Spleen (tissue), 11 donors: ENCODE results near the gene TMEM138. TPM values are rescaled to one million over a fixed set of nuclear protein-coding genes. Genes with fewer than 3 reads are reported as not detected.
A peak's percentile ranks its signal among the peaks of the same experiment; 100 is the strongest.

ENCODE experiments used
- DNase-seq: peaks from one replicate; pipeline ENCODE4 v3.0.0-alpha.2; 2020
- H3K27ac ChIP-seq, 8 donors: fragments of 200-600 bp; sonication (generic) in 7 of 8; 1 replicate in 4 of 8; 2 replicates in 4 of 8; pipeline versions ENCODE4 v1.5.0 to v1.8.0; 2016 to 2021; ENCODE audit warnings: inconsistent platforms in 4 of 8, mild to moderate bottlenecking in 4 of 8, moderate library complexity in 1 of 8
- H3K27me3 ChIP-seq, 7 donors: fragments of 200-600 bp; sonication (generic) in 6 of 7; replicated peaks in 1 of 7; 1 replicate in 4 of 7; 2 replicates in 3 of 7; pipeline versions ENCODE4 v1.5.0 to v1.8.0; 2016 to 2021; ENCODE audit warnings: inconsistent platforms in 3 of 7, mild to moderate bottlenecking in 1 of 7
- H3K36me3 ChIP-seq, 6 donors: fragments of 200-600 bp; sonication (generic) in 5 of 6; 1 replicate in 4 of 6; 2 replicates in 2 of 6; pipeline versions ENCODE4 v1.5.0 to v1.8.0; 2016 to 2021; ENCODE audit warnings: inconsistent platforms in 2 of 6
- H3K4me1 ChIP-seq, 6 donors: fragments of 200-600 bp; sonication (generic) in 5 of 6; 1 replicate in 3 of 6; 2 replicates in 3 of 6; pipeline versions ENCODE4 v1.5.0 to v1.8.0; 2016 to 2021; ENCODE audit warnings: inconsistent platforms in 3 of 6
- H3K4me3 ChIP-seq, 8 donors: fragments of 200-600 bp; sonication (generic) in 7 of 8; 1 replicate in 4 of 8; 2 replicates in 4 of 8; pipeline versions ENCODE4 v1.5.0 to v1.8.0; 2016 to 2021; ENCODE audit warnings: inconsistent platforms in 4 of 8, mild to moderate bottlenecking in 4 of 8, moderate library complexity in 2 of 8
- H3K9me3 ChIP-seq, 8 donors: fragments of 200-600 bp; sonication (generic) in 7 of 8; 1 replicate in 4 of 8; 2 replicates in 4 of 8; pipeline versions ENCODE4 v1.5.0 to v1.8.0; 2016 to 2021; ENCODE audit warnings: inconsistent platforms in 4 of 8
- CTCF ChIP-seq, 11 experiments: fragments of 200-600 bp in 7 of 11; fragments of 450-650 bp in 4 of 11; sonication (generic) in 4 of 11; IDR thresholded peaks in 8 of 11; conservative IDR thresholded peaks in 3 of 11; 1 replicate in 7 of 11; 2 replicates in 4 of 11; pipeline versions ENCODE4 v1.4.0 to v1.8.0; 2016 to 2021; ENCODE audit warnings: antibody characterized with exemption in 11 of 11, inconsistent platforms in 4 of 11, mild to moderate bottlenecking in 1 of 11
- POLR2A ChIP-seq, 3 donors: fragments of 450-650 bp; IDR thresholded peaks; one replicate each; pipeline ENCODE4 v1.5.1; 2017; ENCODE audit warnings: antibody characterized with exemption in 3 of 3, mild to moderate bottlenecking in 1 of 3
- POLR2AphosphoS5 ChIP-seq, 3 donors: sonication (generic); formaldehyde crosslinking; IDR thresholded peaks; one replicate each; pipeline ENCODE4 v1.5.1; 2017; ENCODE audit warnings: antibody characterized with exemption in 3 of 3
- WGBS, 5 donors: extraction: QIAGEN DNeasy Blood & Tissue Kit in 3 of 5; methylation state at CpG; one replicate each; pipeline versions ENCODE4 v1.1.5 to v1.1.7; 2013 to 2018; 5-methylcytosine and 5-hydroxymethylcytosine counted together
- intact Hi-C: fragments of 100-400 bp; cut with DNase I; formaldehyde crosslinking; loops from one replicate; pipeline ENCODE4 v1.15.0; 2023; ENCODE audit warnings: low total_unique reads
- polyA plus RNA-seq, 3 donors: library from polyadenylated mRNA; stranded (reverse); fragments of 200-250 nt; gene quantifications; one replicate each; pipeline ENCODE4 v1.2.1, GENCODE V29; 2013
- total RNA-seq, 7 donors: library from RNA; depleted of rRNA in 3 of 7; stranded (reverse); fragments of >200 nt in 3 of 7; fragmentation: NEBNext Ultra II Directional in 4 of 7; extraction: Animal tissue kit (Norgen Biotek cat#: 25700) in 4 of 7; gene quantifications; one replicate each; pipeline versions ENCODE4 v1.1.0 to v1.2.1, GENCODE V29; 2016 to 2021
- donor health status: healthy with polysubstance abuse.
- donor health status: DM: no; HTN: no; CAD: no; lungs with moderate emphysema.
- donor health status: DM: no; HTN: no; CAD: no.
- donor health status: Bipolar disorder and iron deficiency.
- donor health status: healthy.
- donor health status: DM: no; HTN: no; CAD: no.
- donor health status: DM: yes; HTN: yes; CAD: no.

The TMEM138 gene
- total and polyA plus RNA-seq, 10 donors, result 26.8 to 53.9 (median 42.5) TPM

GRCh38 chr11:61345954-61346843 is 16.0 kb upstream of the TMEM138 start:
- Histone ChIP-seq H3K4me3 (no peak overlapping the region), H3K27ac (peak overlapping the region; percentile 61 to 87 (median 72)), H3K36me3 (peaks cover 0 to 98% (median 29%) of the 10 kb centered on the region in 6 donors), H3K4me1 (peaks cover 11 to 70% (median 41%) of the 10 kb centered on the region in 6 donors), H3K27me3 (no peaks in the 10 kb centered on the region), H3K9me3 (no peaks in the 10 kb centered on the region)
- 64 to 82% (median 71%) methylated on average over 12 to 14 of the region's 14 CpGs for WGBS, 5 donors
- DNase-seq, result peak; percentile 81
- no peak for TF ChIP-seq CTCF (IDR thresholded peaks at IDR 0.05 in 8 of 11, conservative IDR thresholded peaks at IDR 0.05 in 3 of 11)
- peak; percentile 52 to 82 (median 80) for TF ChIP-seq POLR2AphosphoS5 (IDR thresholded peaks at IDR 0.05)
- TF ChIP-seq POLR2A (IDR thresholded peaks at IDR 0.05), result no peak
- intact Hi-C loops, result no loop called here

- Histone ChIP-seq H3K4me1 (peaks cover 11 to 73% (median 43%) of the 10 kb centered on the region in 6 donors), H3K27ac (peak overlapping the region; percentile 29 to 87 (median 72)), H3K9me3 (no peaks in the 10 kb centered on the region), H3K4me3 (no peak overlapping the region), H3K36me3 (peaks cover 0 to 99% (median 44%) of the 10 kb centered on the region in 6 donors), H3K27me3 (no peaks in the 10 kb centered on the region)
- DNase-seq, result peak; percentile 84
- WGBS, 5 donors, result 41 to 72% (median 57%) methylated on average over 10 to 11 of the region's 11 CpGs
- TF ChIP-seq POLR2A (IDR thresholded peaks at IDR 0.05) (no peak), CTCF (IDR thresholded peaks at IDR 0.05 in 8 of 11, conservative IDR thresholded peaks at IDR 0.05 in 3 of 11) (peak in 3 of 11 experiments; percentile 19 to 31 (median 27)), POLR2AphosphoS5 (IDR thresholded peaks at IDR 0.05) (peak; percentile 70 to 86 (median 85))
- intact Hi-C loops, result no loop called here
Observed at GRCh38 chr11:61347916-61348461, 14.2 kb upstream of the TMEM138 start.

GRCh38 chr11:61349189-61349751 is 12.9 kb upstream of the TMEM138 start:
- no peak for TF ChIP-seq POLR2A (IDR thresholded peaks at IDR 0.05)
- TF ChIP-seq POLR2AphosphoS5 (IDR thresholded peaks at IDR 0.05), result peak; percentile 51 to 77 (median 66)
- peak; percentile 77 for DNase-seq
- WGBS, 5 donors, result 72 to 86% (median 82%) methylated on average over 11 to 12 of the region's 12 CpGs
- Histone ChIP-seq H3K4me1 (peaks cover 7 to 79% (median 51%) of the 10 kb centered on the region in 6 donors), H3K36me3 (peaks cover 0 to 100% (median 56%) of the 10 kb centered on the region in 6 donors), H3K4me3 (no peak overlapping the region), H3K27me3 (no peaks in the 10 kb centered on the region), H3K27ac (peak overlapping the region in 7 of 8 donors; percentile 23 to 87 (median 73)), H3K9me3 (no peaks in the 10 kb centered on the region)
- intact Hi-C loops, result no loop called here

GRCh38 chr11:61349916-61350315 is 12.3 kb upstream of the TMEM138 start:
- no peaks in the 10 kb centered on the region for H3K9me3 ChIP-seq
- H3K4me3 ChIP-seq, result no peak overlapping the region
- peaks cover 0 to 98% (median 58%) of the 10 kb centered on the region in 6 donors for H3K36me3 ChIP-seq
- intact Hi-C loops, result no loop called here
- DNase-seq, result peak; percentile 46
- peaks cover 7 to 83% (median 54%) of the 10 kb centered on the region in 6 donors for H3K4me1 ChIP-seq
- H3K27ac ChIP-seq, result peak overlapping the region in 7 of 8 donors; percentile 19 to 87 (median 73)
- H3K27me3 ChIP-seq, result no peaks in the 10 kb centered on the region
- no peak for TF ChIP-seq POLR2A (IDR thresholded peaks at IDR 0.05)
- WGBS, 5 donors, result 91 to 95% (median 93%) methylated on average over 9 to 10 of the region's 10 CpGs
